ENCODE measurements around the gene ACSF3.

Gene ACSF3

DNA sequence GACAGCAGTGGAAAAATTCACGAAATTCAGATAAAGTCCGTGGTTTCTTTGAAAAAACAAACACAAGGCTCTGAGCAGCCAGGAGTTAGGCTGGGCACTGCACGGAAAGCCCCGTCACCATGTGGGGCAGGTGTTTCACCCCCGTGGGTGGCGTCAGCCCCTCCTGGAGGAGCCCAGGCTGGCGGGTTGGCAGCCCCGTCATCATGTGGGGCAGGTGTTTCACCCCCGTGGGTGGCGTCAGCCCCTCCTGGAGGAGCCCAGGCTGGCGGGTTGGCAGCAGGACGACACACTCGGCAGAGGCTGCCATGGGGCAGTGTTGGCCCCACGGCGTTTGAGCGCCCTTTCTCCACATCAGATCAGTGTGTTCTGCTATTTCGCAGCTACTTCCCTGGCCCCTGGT is 38.1 kb downstream of the ACSF3 start:
- DNase-seq, result no peak

- no peak for DNase-seq
Measured at GRCh38 chr16:89132194-89133005, 38.7 kb downstream of the ACSF3 start.

GRCh38 chr16:89133457-89134127 is 39.9 kb downstream of the ACSF3 start:
- no peak for DNase-seq

GRCh38 chr16:89134269-89134668 is 40.6 kb downstream of the ACSF3 start:
- no peak for DNase-seq

- DNase-seq, result no peak
Measured at GRCh38 chr16:89135166-89135565, 41.5 kb downstream of the ACSF3 start.

GRCh38 chr16:89135971-89136765 is 42.5 kb downstream of the ACSF3 start:
- no peak for DNase-seq

- DNase-seq, result no peak
Measured at GRCh38 chr16:89136931-89137330, 43.3 kb downstream of the ACSF3 start.

DNA sequence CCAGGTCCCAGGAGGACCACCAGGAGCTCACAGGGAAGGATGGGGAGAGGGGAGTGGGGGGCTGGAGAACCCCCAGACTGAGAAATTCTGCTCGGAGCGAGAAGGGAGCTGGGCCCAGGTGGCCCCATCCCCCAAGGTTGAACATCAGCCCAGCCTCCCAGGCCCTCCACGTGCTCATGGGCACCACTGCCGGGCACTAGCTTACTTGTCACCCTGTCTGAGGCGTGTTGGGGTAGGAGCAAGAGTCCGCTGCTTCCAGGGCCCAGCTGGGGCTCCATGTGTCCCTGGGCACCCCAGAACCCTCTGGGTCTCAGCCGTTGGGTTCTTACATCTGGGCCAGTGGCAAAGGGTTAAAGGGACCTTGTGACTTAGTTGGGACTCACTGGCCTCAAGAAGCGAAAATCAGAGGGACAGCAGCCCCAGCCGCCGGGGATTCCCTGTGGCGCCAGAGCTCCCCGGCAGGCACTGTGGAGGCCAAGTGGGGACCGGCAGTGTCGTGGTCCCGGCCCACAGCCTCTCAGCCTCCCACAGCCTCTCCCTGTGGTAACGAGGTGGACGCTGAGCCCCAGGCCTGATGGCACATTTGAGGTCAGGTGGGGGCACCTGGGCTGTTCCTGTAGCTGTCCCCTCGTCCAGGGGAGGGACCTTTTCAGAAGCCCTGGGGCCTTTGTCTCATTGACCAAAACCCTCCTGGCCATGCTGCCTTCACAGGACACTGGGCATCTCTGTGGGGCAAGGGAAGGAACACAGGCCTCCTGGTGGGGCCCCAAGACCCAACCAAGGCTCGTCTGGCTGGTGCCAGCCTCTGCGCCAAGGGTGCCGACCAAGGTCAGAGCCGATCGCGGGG is 44.2 kb downstream of the ACSF3 start:
- DNase-seq, result no peak

DNA sequence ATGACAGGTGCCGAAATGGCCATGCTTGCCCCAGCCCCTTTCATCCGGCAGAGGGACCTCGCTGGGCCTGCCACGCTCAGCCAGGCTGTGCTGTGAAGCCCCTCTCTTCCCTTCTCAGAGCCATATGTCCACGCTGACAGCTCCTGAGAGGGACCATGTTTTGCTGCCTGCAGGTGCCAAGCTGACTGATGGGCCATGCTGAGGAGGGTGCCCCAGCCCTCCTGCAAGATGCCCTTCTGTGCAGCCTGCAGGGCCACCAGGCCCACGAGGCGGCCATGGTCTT is 44.8 kb downstream of the ACSF3 start:
- no peak for DNase-seq

DNA sequence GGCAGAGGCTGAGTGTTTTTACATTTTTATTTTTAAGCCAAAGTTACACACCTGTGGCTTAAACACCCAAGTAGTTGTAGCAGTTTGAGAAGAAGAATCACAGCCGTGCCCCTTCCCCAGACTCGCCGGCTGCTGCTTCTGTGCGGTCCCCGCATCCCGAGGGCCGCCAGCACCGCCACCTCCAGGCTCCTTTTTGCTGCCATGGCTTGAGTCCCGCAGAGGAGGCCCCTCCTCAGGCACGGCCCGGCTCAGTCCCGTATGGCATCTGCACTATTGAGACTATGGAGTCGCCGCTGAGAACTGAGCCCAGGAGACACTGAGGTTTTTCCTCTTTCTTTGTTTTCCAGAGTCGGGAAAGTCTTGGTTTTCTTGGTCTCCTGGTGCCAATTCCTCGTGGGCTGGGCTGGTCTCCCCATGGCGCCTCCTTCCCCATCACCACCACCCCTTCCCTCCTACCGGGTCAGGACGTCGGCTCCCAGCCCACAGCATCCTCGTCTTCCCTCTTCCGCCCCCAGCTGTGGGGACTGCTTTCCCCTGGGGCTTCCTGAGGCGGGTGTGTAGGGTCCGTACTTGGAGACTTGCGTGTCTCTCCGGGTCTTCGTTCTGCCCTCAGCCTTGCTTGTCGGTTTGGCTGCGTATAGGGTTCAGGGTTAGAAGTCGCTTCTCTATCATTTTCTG is 45.3 kb downstream of the ACSF3 start:
- DNase-seq, result no peak

- no peak for DNase-seq
Measured at GRCh38 chr16:89139907-89140361, 46.3 kb downstream of the ACSF3 start.

DNA sequence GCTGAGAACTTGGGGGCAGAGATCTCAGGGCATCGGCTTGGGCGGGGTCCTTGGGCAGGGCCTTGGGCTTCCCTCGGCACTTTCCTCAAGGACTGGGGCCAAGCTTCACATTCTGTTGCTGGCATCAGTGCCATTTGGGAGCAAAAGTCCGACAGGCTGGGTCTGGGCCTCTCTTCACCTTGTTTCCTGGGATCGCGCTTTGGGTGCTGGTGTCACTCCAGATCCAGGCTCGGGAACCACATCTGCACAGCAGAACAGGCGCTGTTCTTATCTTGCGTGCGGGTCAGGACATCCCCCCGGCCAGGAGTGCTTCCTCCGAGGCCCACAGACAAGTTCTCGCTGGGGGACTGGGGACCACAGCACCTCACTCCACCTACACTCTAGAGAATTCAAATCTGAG is 46.7 kb downstream of the ACSF3 start:
- no peak for DNase-seq

DNA sequence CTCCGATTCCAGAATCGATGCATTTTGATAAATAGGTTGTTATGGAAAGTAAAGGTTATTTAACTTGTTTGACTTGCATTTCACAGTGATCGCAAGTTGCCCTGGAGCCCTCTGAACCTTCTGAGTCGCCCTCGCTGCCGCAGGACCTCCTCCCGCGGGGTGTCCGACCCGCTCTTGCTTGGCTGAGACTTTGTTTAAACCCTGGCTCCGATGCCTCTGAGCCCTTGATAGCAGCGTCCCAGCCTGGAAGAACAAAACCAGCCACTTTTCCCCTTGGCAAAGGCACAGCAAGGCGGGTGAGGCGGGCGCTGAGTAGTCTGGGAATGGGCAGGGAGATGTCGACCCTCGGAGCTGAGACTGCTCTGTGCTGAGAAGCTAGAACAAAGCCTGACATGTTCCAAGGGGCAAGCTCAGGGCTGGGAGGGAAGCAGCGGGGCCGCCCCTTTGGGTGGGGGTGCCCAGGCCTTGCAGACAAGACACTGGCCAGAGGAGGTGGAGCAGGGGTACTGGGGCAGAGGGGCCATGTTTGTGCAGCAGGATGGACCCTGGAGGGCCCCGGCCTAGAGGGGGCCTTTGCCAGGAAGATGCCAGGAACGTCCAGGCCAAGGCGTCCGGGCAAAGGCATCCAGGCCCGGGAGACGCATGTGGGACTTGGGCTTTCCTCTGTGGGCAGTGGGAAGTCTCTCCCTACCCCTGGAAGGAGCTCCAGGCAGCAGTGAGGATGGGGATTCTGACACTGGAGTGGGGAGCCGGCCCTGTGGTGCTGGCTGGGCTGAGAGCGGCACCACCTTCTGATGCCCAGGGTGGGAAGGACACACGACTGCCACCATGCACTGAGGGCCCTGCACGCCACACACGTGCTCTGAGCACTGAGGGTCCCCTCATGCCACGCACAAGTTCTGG is 47.6 kb downstream of the ACSF3 start:
- DNase-seq, result no peak

DNA sequence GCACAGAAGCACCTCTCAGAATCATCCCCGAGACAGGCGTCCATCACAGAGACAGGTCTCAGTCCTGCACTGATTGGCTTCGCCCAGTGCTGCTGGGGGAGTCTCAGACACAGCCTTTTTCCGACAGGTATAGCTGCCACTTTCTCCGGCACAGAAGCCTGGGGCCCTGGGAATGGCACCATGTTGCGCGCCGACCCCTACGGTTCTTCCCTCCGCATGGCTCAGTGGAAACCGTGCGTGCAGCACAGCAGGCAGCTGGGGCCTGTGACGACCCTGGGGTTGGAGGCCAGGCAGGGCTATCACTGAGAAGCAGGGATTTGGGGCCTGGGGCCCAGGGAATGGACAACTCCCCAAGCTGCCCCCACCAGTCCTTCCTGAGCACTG is 48.2 kb downstream of the ACSF3 start:
- DNase-seq, result no peak

DNA sequence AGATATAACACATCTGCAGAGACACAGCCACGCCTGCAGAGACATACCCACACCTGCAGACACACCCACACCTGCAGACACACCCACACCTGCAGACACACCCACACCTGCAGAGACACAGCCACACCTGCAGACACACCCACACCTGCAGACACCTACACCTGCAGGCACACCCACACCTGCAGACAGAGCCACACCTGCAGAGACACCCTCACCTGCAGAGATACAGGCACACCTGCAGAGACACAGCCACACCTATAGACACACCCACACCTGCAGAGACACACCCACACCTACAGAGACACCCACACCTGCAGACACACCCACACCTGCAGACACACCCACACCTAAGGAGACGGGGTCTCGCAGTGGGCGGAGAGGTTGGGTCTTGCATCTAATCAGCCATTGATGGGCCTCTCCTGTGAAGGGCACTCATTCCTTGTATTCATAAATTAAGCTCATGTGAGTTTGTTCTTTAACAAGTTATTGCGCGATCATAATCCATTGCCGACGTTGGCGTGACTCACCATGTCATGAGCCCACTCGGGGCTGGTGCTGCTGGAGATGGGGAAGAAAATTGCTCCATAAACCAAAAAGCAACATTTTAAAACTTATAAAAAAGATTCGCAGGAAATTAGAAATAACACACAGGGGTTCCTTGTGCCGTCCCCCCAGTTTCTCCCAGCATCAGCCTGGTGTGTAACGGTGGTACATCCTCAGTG is 49.0 kb downstream of the ACSF3 start:
- DNase-seq, result no peak

DNA sequence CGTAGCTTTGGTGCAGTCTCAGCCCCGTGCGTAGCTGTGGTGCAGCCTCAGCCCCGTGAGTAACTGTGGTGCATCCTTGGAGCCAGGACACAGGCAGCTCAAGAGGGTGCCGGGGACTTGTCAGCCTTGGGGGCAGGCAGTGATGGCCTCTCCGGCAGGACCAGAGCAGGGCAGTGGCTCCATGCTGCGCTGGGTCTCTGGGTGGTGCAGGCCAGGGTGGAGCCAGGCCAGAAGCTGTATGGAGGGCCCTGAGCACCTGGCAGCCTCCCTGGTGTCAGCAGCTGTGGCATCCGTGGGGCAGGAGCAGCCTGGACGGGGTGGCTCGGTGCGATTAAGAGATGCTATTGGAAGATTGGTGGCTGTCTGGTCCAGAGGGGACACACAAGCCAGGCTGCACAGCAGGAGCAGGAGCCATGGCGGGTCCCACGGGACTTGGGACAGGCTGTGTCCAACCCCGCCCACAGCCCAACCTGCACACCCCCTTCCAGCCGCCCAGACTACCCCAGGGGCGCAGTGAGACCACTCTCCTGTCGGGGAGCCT is 49.6 kb downstream of the ACSF3 start:
- DNase-seq, result no peak

- DNase-seq, result no peak
Measured at GRCh38 chr16:89143911-89144675, 50.4 kb downstream of the ACSF3 start.

DNA sequence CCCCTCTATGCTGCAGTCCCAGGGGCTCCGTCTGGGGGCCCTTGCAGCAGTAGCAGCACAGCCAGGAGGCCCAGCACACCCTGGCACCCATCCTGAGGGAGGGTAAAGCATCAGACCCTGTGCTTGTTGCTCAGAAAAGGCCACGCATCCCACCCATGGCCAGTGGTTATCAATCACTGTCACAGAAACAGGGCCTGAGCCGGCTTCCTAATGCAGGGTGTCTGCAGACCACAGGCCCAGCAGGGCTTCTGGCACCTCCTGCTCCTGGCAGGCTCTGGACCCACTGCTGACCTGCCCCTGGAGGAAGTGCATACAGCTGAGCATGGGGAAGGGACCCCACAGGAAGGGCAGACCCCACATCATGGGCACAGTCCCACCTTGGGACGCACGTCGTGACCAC is 51.0 kb downstream of the ACSF3 start:
- no peak for DNase-seq

Measured in fibroblast of skin of back (primary cell).